Measurements from ENCODE around the gene RECK.
A peak's percentile ranks its signal among the peaks of the same experiment; 100 is the strongest.

The RECK gene

GRCh38 chr9:36163049-36163785 is 126.5 kb downstream of the RECK start:
- ChIA-PET POLR2A (ENCODE audit: low non-redundant PET) (no interaction called here), CTCF (no interaction called here)

GRCh38 chr9:36163786-36164170 is 127.1 kb downstream of the RECK start:
- TF ChIP-seq CTCF (conservative IDR thresholded peaks at IDR 0.05; ENCODE audit: low read depth) = no peak
- ChIA-PET CTCF (interaction anchor here (0.6 to 1.3 kb wide), 4 partner anchors 18 to 209 kb away, joined by 3 to 4 read pairs (median 3); no protein-coding TSS in a partner anchor), POLR2A (ENCODE audit: low non-redundant PET) (no interaction called here)
- peak overlapping the region; percentile 51 for H3K27ac ChIP-seq
- no peak for DNase-seq (ENCODE audit: low spot score)

More at GRCh38 chr9:36163049-36163785, 126.5 kb downstream of the RECK start:
- no peak for DNase-seq (ENCODE audit: low spot score)
- H3K27ac ChIP-seq = peak overlapping the region; percentile 51
- TF ChIP-seq CTCF (conservative IDR thresholded peaks at IDR 0.05; ENCODE audit: low read depth) = no peak

GRCh38 chr9:36164372-36164771 is 127.7 kb downstream of the RECK start:
- DNase-seq (ENCODE audit: low spot score) = no peak
- H3K27ac ChIP-seq = no peak overlapping the region
- ChIA-PET CTCF (interaction anchor here (0.6 to 1.3 kb wide), 6 partner anchors 18 to 210 kb away, joined by 3 to 4 read pairs (median 3); no protein-coding TSS in a partner anchor), POLR2A (ENCODE audit: low non-redundant PET) (no interaction called here)
- TF ChIP-seq CTCF (conservative IDR thresholded peaks at IDR 0.05; ENCODE audit: low read depth) = no peak

- H3K27ac ChIP-seq = no peak overlapping the region; the same call in 1 of the 2 replicates
- TF ChIP-seq CTCF (conservative IDR thresholded peaks at IDR 0.05; ENCODE audit: low read depth) = no peak
- ChIA-PET CTCF (interaction anchor here (0.6 to 1.3 kb wide), 6 partner anchors 17 to 314 kb away, joined by 3 to 4 read pairs (median 3); no protein-coding TSS in a partner anchor), POLR2A (ENCODE audit: low non-redundant PET) (no interaction called here)
- no peak for DNase-seq (ENCODE audit: low spot score)
These were observed 128.3 kb downstream of the RECK start for GRCh38 chr9:36164989-36165388.

GRCh38 chr9:36165826-36166167 is 129.1 kb downstream of the RECK start:
- POLR2A ChIA-PET (ENCODE audit: low non-redundant PET) = no interaction called here
- DNase-seq (ENCODE audit: low spot score) = peak; percentile 46
- CTCF ChIA-PET = interaction anchor here (0.6 to 1.7 kb wide), 10 partner anchors 17 to 1523 kb away, joined by 3 to 7 read pairs (median 4); partner anchors contain the start of gene GLIPR2

More at GRCh38 chr9:36165826-36166167, 129.1 kb downstream of the RECK start:
- no peak for TF ChIP-seq CTCF (conservative IDR thresholded peaks at IDR 0.05; ENCODE audit: low read depth)
- H3K27ac ChIP-seq = peak overlapping the region; percentile 7; the same call in 1 of the 2 replicates
